ENCODE data around the gene STMN1. TPM values are rescaled to one million over a fixed set of nuclear protein-coding genes. Genes with fewer than 3 reads are reported as not detected.

Gene STMN1
- total and polyA plus RNA-seq, 9 of the 15 experiments (the other 6 are each of a cell fraction or from before 2014, with no cell fraction given): 269 to 2,153 (median 595) TPM

GRCh38 chr1:25858906-25859789 is 47.1 kb downstream of the STMN1 start, which contains the start of gene AUNIP (continued):
- TF ChIP-seq, protein P1, sequence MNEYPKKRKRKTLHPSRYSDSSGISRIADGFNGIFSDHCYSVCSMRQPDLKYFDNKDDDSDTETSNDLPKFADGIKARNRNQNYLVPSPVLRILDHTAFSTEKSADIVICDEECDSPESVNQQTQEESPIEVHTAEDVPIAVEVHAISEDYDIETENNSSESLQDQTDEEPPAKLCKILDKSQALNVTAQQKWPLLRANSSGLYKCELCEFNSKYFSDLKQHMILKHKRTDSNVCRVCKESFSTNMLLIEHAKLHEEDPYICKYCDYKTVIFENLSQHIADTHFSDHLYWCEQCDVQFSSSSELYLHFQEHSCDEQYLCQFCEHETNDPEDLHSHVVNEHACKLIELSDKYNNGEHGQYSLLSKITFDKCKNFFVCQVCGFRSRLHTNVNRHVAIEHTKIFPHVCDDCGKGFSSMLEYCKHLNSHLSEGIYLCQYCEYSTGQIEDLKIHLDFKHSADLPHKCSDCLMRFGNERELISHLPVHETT (CRISPR knock-in tag; conservative IDR thresholded peaks at IDR 0.05 in 1 of 2, IDR thresholded peaks at IDR 0.05 in 1 of 2): peak in 1 of 2 experiments; percentile 36; a peak in 1 of 4 replicates
- TF ChIP-seq ZNF780A (CRISPR knock-in tag; IDR thresholded peaks at IDR 0.05) (no peak), ZNF133 (CRISPR knock-in tag; IDR thresholded peaks at IDR 0.05) (no peak), SMAD3 (CRISPR knock-in tag; conservative IDR thresholded peaks at IDR 0.05) (peak; percentile 29; the same call in 1 of the 2 replicates), ZBTB34 (CRISPR knock-in tag; IDR thresholded peaks at IDR 0.05) (no peak), XRCC4 (IDR thresholded peaks at IDR 0.05; ENCODE audit: extremely low read depth, insufficient read depth, insufficient read length) (no peak), ZBTB33 (CRISPR knock-in tag; IDR thresholded peaks at IDR 0.05) (peak; percentile 30), NRF1 (conservative IDR thresholded peaks at IDR 0.05 in 1 of 2, IDR thresholded peaks at IDR 0.05 in 1 of 2) (peak; percentile 93 to 94), POLR3G (IDR thresholded peaks at IDR 0.05; ENCODE audit: extremely low read depth, insufficient read length, insufficient replicate concordance) (no peak), GTF2F1 (IDR thresholded peaks at IDR 0.05; ENCODE audit: low read depth, low read length) (peak; percentile 79), HBP1 (CRISPR knock-in tag; IDR thresholded peaks at IDR 0.05) (peak; percentile 93), SMARCA4 (IDR thresholded peaks at IDR 0.05) (peak; percentile 29), ZNF41 (CRISPR knock-in tag; conservative IDR thresholded peaks at IDR 0.05) (no peak), SMAD4 (CRISPR knock-in tag; conservative IDR thresholded peaks at IDR 0.05) (peak; percentile 72; the same call in 1 of the 2 replicates), SPI1 (IDR thresholded peaks at IDR 0.05; ENCODE audit: borderline replicate concordance, low read depth, low read length) (no peak; the same call in 1 of the 2 replicates), BRF1 (IDR thresholded peaks at IDR 0.05; ENCODE audit: borderline replicate concordance, extremely low read depth, insufficient read length) (no peak), ELF2 (CRISPR knock-in tag; IDR thresholded peaks at IDR 0.05) (peak; percentile 31; the same call in 1 of the 2 replicates)
- TF ChIP-seq, protein P2, sequence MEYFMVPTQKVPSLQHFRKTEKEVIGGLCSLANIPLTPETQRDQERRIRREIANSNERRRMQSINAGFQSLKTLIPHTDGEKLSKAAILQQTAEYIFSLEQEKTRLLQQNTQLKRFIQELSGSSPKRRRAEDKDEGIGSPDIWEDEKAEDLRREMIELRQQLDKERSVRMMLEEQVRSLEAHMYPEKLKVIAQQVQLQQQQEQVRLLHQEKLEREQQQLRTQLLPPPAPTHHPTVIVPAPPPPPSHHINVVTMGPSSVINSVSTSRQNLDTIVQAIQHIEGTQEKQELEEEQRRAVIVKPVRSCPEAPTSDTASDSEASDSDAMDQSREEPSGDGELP (CRISPR knock-in tag; IDR thresholded peaks at IDR 0.05; ENCODE audit: borderline replicate concordance): peak; percentile 83
